Erythroblast (primary cell): Measurements from ENCODE around the gene PNMA3.

Source experiments
- GATA1 ChIP-seq: IDR thresholded peaks from 2 replicates; pipeline ENCODE4 v1.6.1; 2011; ENCODE audit warnings: low read depth, mild to moderate bottlenecking, control low read depth, low read length, moderate library complexity
- POLR2A ChIP-seq: IDR thresholded peaks from 2 replicates; pipeline ENCODE4 v1.6.1; 2011; ENCODE audit warnings: mild to moderate bottlenecking, low read length

- TF ChIP-seq POLR2A (no peak), GATA1 (no peak)
Measured at GRCh38 chrX:153064061-153064460, 7.8 kb downstream of the PNMA3 start.
